Skin epidermis (tissue), 12 donors: ENCODE results near the gene RBMS1.
"Not testable (repeated sequence)": the region's sequence is repeated elsewhere in the genome, so short reads cannot be mapped to it uniquely, and the experiment has no call there.

ENCODE experiments used
- H3K27ac ChIP-seq, 21 experiments: fragments of 200-600 bp; sonication (generic) in 11 of 21; one replicate each; pipeline ENCODE4 v1.5.0; 2020; ENCODE audit warnings: mild to moderate bottlenecking in 3 of 21, inconsistent platforms in 2 of 21, moderate library complexity in 2 of 21
- H3K4me3 ChIP-seq, 7 experiments: fragments of 200-600 bp; sonication (generic) in 2 of 7; one replicate each; pipeline ENCODE4 v1.5.0; 2020; ENCODE audit warnings: inconsistent platforms in 2 of 7, mild to moderate bottlenecking in 2 of 7, moderate library complexity in 1 of 7

Gene RBMS1

DNA sequence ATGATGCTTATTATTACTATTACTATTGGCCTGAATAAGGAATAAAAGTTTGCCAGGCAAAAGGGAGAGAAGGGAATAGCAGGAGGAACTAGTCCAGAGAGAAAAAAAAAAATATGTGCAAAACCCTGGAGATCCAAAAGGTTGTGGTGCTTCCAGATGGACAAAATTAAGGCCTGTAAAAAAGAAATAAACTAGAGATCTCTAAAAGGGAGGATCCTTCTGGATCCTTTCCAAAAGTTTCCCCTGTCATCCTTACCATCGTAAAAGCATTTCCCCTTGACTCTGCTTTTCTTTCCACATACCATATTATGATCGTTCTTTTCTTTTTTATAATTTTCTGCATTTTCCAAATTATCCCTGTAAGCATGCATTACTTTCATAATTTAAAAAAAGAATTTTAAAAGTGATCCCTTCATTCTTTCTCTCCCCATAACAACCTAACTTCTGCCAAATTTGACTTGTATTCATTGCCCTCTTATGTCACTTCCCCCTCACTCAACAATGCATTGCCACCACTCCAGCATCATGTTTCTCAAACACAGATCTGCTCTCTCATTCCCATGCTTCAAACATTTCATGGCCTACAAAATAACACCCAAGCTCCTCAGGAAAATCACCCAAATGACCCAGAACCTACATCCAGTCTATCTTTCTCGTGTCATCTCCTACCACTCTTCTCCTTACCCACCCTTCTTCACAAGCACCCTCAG is 40.3 kb downstream of the RBMS1 start:
- Histone ChIP-seq H3K27ac (peak overlapping the region in 3 of 21 experiments; percentile 3 to 41 (median 6)), H3K4me3 (no peak overlapping the region)

DNA sequence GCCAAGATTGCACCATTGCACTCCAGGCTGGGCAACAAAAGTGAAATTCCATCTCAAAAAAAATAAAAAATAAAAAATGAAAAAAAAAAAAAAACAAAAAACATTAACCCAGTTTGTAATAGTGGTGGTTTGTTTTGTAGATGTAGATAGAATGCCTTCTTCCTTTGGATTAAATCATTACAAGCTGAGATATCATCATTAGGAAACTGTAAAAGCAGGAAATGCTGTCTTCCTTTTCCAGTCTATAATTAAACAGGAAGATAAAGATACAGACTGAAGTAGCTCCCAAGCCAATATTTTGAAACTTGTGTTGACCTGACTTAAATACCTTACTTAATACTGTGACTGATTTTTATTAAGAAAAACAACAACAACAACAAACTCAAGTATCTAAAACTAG is 43.1 kb downstream of the RBMS1 start:
- no peak overlapping the region for H3K4me3 ChIP-seq
- no peak overlapping the region for H3K27ac ChIP-seq

- H3K4me3 ChIP-seq, H3K27ac ChIP-seq: not testable (repeated sequence)
Observed at GRCh38 chr2:160448821-160449220, 44.8 kb downstream of the RBMS1 start.

- H3K27ac ChIP-seq: no peak overlapping the region
- H3K4me3 ChIP-seq: no peak overlapping the region
Observed at GRCh38 chr2:160445673-160446072, 47.9 kb downstream of the RBMS1 start.

DNA sequence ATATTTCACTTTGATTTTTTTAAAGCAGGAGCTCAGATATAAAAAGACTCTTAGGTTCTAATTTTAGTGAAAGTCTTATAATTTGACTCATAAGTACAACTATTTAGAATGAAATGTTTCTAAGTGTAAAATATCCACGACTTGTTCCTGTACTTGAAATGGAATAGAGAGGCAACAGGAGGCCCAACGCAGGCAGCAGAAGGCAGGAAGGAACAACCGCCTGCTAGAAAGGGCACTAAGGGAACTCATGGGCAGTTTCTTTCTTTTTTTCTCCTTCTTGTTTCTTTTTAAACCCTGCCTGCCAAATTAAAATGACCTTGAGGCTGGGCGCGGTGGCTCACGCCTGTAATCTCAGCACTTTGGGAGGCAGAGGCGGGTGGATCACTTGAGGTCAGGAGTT is 51.0 kb downstream of the RBMS1 start:
- Histone ChIP-seq H3K27ac (no peak overlapping the region), H3K4me3 (no peak overlapping the region)

GRCh38 chr2:160440888-160441287 is 52.7 kb downstream of the RBMS1 start:
- no peak overlapping the region for H3K4me3 ChIP-seq
- no peak overlapping the region for H3K27ac ChIP-seq

DNA sequence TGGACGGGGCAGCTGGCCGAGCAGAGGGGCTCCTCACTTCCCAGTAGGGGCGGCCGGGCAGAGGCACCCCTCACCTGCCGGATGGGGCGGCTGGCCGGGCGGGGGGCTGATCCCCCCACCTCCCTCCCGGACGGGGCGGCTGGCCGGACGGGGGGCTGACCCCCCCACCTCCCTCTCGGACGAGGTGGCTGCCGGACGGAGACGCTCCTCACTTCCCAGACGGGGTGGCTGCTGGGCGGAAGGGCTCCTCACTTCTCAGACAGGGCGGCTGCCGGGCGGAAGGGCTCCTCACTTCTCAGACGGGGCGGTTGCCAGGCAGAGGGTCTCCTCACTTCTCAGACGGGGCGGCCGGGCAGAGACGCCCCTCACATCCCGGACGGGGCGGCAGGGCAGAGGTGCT is 54.6 kb downstream of the RBMS1 start:
- H3K27ac ChIP-seq, H3K4me3 ChIP-seq: not testable (repeated sequence)

GRCh38 chr2:160437273-160437672 is 56.3 kb downstream of the RBMS1 start:
- H3K4me3 ChIP-seq: no peak overlapping the region
- H3K27ac ChIP-seq: no peak overlapping the region

DNA sequence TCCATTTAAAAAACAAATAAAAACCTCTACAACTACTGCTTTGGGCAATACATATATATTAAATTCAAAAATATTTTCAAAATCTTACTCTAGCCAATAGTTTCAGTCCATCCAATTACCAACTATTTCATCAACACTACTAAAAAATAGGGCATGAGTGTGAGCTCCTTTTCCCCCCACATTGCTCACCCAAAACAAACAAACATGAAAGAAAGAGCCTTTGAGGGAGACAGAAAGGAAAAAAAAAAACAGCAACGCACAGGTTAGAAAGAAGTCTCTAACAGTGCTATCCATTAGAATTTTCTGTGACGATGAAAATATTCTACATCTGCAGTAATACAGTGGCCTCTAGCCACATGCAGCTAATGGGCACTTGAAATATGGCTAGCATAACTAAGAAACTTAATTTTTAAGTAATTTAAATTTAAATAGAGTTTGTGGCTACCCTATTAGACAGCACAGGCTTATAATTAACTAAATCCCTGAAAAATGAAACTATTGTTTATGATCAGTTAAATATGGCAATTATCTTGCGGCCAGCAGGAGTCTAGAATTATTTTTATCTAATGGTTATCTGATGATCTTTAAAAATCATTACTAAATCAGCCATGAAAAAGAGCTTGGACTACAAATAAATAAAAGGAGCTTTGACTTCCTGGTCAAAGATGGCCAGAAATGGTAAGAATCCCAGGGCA is 59.2 kb downstream of the RBMS1 start:
- peak overlapping the region in 2 of 21 experiments; percentile 1 to 22 for H3K27ac ChIP-seq
- no peak overlapping the region for H3K4me3 ChIP-seq

DNA sequence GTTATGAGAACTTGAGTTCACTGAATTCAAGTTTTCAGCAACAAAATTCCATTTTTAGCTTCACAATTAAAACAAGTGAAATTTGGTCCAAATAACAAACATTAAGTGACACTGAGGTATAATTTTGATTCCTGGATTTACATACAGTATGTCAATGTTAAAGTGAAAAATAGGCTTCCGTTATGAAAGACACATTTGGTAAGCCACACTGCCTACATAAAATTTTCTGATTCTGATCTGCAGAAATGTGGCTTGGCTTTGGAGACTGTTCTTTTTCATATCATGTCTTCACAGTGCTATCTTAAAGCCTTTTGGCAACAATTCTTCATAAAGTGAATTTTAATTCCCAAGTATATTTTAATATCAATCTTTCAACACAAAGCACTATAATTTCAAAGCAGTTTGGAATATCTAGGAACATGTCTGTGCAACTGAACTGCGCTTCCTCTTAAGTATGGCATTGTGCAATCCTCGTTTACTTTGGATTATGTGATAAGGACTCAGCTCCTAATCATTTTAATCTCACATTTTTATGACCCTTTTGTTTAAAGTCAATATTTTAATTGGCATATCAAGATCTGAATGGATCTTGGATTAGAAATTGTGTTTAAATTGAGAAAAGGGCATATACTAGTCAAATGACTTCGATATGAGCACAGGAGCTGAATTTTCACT is 60.0 kb downstream of the RBMS1 start:
- Histone ChIP-seq H3K4me3 (no peak overlapping the region), H3K27ac (peak overlapping the region in 4 of 21 experiments; percentile 22 to 33 (median 28))

GRCh38 chr2:160432633-160433032 is 61.0 kb downstream of the RBMS1 start:
- no peak overlapping the region for H3K4me3 ChIP-seq
- peak overlapping the region in 3 of 21 experiments; percentile 31 to 42 (median 33) for H3K27ac ChIP-seq

GRCh38 chr2:160431441-160431840 is 62.2 kb downstream of the RBMS1 start:
- no peak overlapping the region for H3K4me3 ChIP-seq

GRCh38 chr2:160430001-160430344 is 63.6 kb downstream of the RBMS1 start:
- no peak overlapping the region for H3K4me3 ChIP-seq
- H3K27ac ChIP-seq: peak overlapping the region in 11 of 21 experiments; percentile 6 to 82 (median 30)

More at GRCh38 chr2:160431441-160431840, 62.2 kb downstream of the RBMS1 start:
- H3K27ac ChIP-seq: no peak overlapping the region

DNA sequence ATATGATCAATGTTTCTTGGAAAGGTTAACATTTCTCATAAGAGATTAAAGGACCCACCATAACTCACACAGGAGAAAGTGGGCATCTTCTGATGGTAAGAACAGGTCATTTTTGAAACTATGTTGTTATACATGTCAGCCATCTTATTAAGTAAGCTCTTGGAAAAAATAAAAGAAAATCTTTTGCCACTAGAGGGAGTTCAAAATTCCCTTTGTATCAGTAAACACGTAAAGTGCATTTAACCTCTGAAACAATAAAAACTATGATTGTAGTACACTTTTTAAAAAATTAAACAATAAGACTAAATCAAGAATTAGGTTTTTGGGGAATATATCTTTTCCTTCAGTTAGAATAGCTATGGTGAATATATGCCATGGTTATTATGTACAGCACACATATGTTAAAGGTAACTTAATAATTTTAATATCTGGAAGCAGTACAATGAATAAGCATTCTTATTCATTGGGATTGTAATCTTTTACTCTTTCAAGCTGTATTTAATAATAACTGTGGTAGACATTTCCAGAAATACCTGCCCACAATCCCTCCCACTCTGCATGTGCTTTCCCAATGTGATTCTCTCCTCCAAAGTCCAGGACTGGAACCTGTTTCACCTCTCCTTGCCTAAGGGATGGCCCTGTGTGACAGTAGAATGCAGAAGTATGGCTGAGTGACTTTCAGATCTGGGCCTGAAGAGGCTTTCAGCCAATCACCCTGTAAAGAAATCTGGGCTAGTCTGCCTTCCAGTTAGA is 64.2 kb downstream of the RBMS1 start:
- Histone ChIP-seq H3K4me3 (no peak overlapping the region), H3K27ac (peak overlapping the region in 15 of 21 experiments; percentile 8 to 82 (median 61))

DNA sequence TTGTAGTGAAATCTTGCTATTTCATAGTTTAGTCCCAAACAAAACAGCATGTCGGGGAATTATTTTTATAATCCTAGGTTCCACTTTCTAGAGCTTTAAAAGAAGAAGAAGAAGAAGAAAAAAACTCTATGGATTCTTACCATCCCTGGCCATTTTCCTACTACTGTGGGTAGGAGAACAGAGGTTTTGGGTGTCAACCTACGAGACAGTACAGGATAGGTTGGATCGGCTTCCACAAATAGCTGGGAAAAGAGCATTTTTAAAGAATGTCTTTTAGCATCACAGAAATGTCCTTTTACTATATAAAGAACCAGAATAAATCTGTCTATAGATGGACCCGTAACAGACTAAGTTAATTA is 65.2 kb downstream of the RBMS1 start:
- H3K4me3 ChIP-seq: no peak overlapping the region
- H3K27ac ChIP-seq: peak overlapping the region in 19 of 21 experiments; percentile 8 to 82 (median 61)

GRCh38 chr2:160427629-160428404 is 65.8 kb downstream of the RBMS1 start:
- H3K27ac ChIP-seq: peak overlapping the region in 19 of 21 experiments; percentile 8 to 82 (median 61)
- peak overlapping the region in 1 of 7 experiments; percentile 5 for H3K4me3 ChIP-seq

GRCh38 chr2:160426604-160427003 is 67.0 kb downstream of the RBMS1 start:
- no peak overlapping the region for H3K4me3 ChIP-seq
- peak overlapping the region in 4 of 21 experiments; percentile 5 to 82 (median 14) for H3K27ac ChIP-seq

DNA sequence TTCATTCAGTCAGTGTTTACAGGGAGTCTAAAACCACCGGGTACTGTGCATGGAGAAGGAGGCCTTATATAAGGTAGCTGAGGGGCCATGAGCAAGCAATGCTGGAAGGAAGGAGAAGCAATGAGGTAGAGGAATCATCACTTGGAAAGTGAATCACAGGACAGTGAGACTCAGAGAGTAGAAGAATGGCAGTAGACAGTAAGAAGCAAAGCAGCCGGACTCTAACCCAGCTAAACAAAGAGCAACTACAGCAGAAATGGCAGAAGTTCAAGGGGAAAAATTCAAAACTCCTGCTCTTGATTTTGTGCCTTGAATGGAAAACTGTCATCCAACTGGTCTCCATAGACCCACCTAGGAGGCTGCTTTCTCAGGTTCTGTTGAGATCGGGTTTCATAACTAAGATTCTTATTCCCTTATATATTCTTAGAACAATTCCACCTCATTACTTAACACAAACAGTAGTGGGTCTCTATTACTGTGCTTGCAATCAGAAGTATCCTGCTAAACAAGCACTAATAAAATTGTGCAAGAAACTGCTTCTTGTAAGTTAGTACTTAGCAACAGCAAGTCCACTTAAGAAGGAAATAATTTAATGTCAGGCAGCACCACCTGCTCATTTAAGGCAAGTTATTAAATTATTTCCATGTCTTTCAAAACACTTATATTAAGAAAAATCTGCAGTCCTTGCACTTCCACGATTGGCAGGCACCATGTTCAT is 68.0 kb downstream of the RBMS1 start:
- Histone ChIP-seq H3K4me3 (no peak overlapping the region), H3K27ac (peak overlapping the region in 4 of 21 experiments; percentile 5 to 56 (median 45))

DNA sequence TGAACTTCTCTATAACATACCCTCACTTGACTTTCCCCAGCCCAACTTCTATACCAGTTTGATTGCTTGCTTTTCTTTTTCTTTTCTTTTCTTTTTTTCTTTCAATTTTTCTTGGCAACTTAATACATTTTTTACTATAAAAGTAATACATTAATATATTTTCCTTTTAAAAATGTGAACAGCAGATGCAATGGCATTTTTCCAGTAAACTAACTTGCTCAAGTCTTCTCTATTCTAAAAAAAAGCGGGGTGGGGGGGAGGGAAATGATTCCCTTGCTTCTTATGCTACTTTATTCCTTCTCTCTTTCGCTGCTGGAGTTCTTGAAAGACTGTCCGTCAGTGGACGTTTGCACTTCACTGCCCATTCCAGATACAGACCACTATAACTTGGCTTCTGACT is 70.5 kb downstream of the RBMS1 start:
- Histone ChIP-seq H3K4me3 (no peak overlapping the region), H3K27ac (no peak overlapping the region)
